ENCODE measurements around the gene NCAPD3.

Gene NCAPD3

GRCh38 chr11:134150195-134150903 lies 73.4 kb downstream of the NCAPD3 start:
- no peak for TF ChIP-seq CTCF (IDR thresholded peaks at IDR 0.05; ENCODE audit: control insufficient read depth, insufficient read depth, low read depth, low read length, missing control alignments)
- H3K4me3 ChIP-seq (ENCODE audit: control insufficient read depth, low read depth, low read length) = no peak overlapping the region
- no peak for DNase-seq (ENCODE audit: low read depth)

GRCh38 chr11:134149371-134149770 lies 74.4 kb downstream of the NCAPD3 start:
- DNase-seq (ENCODE audit: low read depth) = no peak
- H3K4me3 ChIP-seq (ENCODE audit: control insufficient read depth, low read depth, low read length) = no peak overlapping the region
- TF ChIP-seq CTCF (IDR thresholded peaks at IDR 0.05; ENCODE audit: control insufficient read depth, insufficient read depth, low read depth, low read length, missing control alignments) = no peak

- no peak overlapping the region for H3K4me3 ChIP-seq (ENCODE audit: control insufficient read depth, low read depth, low read length)
- no peak for DNase-seq (ENCODE audit: low read depth)
- TF ChIP-seq CTCF (IDR thresholded peaks at IDR 0.05; ENCODE audit: control insufficient read depth, insufficient read depth, low read depth, low read length, missing control alignments) = no peak
Observed at GRCh38 chr11:134146598-134146997, 77.2 kb downstream of the NCAPD3 start.

GRCh38 chr11:134145715-134146114 lies 78.1 kb downstream of the NCAPD3 start:
- DNase-seq (ENCODE audit: low read depth) = no peak
- TF ChIP-seq CTCF (IDR thresholded peaks at IDR 0.05; ENCODE audit: control insufficient read depth, insufficient read depth, low read depth, low read length, missing control alignments) = no peak
- no peak overlapping the region for H3K4me3 ChIP-seq (ENCODE audit: control insufficient read depth, low read depth, low read length)

- DNase-seq (ENCODE audit: low read depth) = no peak
- no peak for TF ChIP-seq CTCF (IDR thresholded peaks at IDR 0.05; ENCODE audit: control insufficient read depth, insufficient read depth, low read depth, low read length, missing control alignments)
- H3K4me3 ChIP-seq (ENCODE audit: control insufficient read depth, low read depth, low read length) = no peak overlapping the region
Observed at GRCh38 chr11:134144744-134145143, 79.0 kb downstream of the NCAPD3 start.

- H3K4me3 ChIP-seq (ENCODE audit: control insufficient read depth, low read depth, low read length) = no peak overlapping the region
- no peak for DNase-seq (ENCODE audit: low read depth)
- no peak for TF ChIP-seq CTCF (IDR thresholded peaks at IDR 0.05; ENCODE audit: control insufficient read depth, insufficient read depth, low read depth, low read length, missing control alignments)
Observed at GRCh38 chr11:134143801-134144200, 80.0 kb downstream of the NCAPD3 start.
